PFSK-1 (cell line): ENCODE data around the gene SCAF4.

Experiments
- FOXP2 ChIP-seq: optimal IDR thresholded peaks from 2 replicates; pipeline ENCODE3; 2011; ENCODE audit warnings: borderline replicate concordance, control low read depth, inconsistent platforms; ENCODE audit not compliant: insufficient read depth; ENCODE audit errors: extremely low read length, extremely low read depth
- POLR2AphosphoS5 ChIP-seq: IDR thresholded peaks from 2 replicates; pipeline ENCODE4 v1.6.1; 2012; ENCODE audit warnings: low read depth, mild to moderate bottlenecking, control low read depth, low read length, moderate library complexity
- TAF1 ChIP-seq: IDR thresholded peaks from 2 replicates; pipeline ENCODE4 v1.6.1; 2012; ENCODE audit warnings: low read length, control low read depth, borderline replicate concordance; ENCODE audit not compliant: insufficient read depth
- TF ChIP-seq, protein P1 (sequence below), 2 experiments: IDR thresholded peaks; 2 replicates each; pipeline versions ENCODE4 v1.6.1 to v1.8.0; 2011 to 2012; ENCODE audit warnings: low read depth in 2 of 2, low read length in 2 of 2, control low read depth in 1 of 2, inconsistent platforms in 1 of 2, mild to moderate bottlenecking in 1 of 2, moderate library complexity in 1 of 2; ENCODE audit not compliant: insufficient read depth in 1 of 2

DNA sequence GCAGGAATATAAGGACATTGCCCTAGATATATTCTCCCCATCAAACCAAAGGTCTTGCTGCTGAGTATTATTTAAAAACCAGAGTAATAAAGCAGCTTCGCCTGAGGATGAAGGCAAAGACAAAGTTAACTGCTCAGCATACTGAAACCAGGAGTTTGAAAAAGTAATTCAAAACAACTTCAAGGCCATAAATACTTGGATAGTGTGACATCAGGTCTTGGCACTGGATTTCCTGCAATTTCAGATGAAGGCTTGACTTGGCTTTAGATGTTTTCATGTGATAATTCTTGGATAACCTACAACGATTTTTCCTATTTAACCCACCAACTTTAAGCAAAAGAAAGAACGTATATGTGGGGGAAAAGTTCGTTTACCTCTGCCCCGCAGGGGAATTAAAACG lies 61.8 kb downstream of the SCAF4 start:
- no peak; the same call in none of the 2 replicates for TF ChIP-seq POLR2AphosphoS5
- TF ChIP-seq TAF1, result no peak
- TF ChIP-seq, protein P1, sequence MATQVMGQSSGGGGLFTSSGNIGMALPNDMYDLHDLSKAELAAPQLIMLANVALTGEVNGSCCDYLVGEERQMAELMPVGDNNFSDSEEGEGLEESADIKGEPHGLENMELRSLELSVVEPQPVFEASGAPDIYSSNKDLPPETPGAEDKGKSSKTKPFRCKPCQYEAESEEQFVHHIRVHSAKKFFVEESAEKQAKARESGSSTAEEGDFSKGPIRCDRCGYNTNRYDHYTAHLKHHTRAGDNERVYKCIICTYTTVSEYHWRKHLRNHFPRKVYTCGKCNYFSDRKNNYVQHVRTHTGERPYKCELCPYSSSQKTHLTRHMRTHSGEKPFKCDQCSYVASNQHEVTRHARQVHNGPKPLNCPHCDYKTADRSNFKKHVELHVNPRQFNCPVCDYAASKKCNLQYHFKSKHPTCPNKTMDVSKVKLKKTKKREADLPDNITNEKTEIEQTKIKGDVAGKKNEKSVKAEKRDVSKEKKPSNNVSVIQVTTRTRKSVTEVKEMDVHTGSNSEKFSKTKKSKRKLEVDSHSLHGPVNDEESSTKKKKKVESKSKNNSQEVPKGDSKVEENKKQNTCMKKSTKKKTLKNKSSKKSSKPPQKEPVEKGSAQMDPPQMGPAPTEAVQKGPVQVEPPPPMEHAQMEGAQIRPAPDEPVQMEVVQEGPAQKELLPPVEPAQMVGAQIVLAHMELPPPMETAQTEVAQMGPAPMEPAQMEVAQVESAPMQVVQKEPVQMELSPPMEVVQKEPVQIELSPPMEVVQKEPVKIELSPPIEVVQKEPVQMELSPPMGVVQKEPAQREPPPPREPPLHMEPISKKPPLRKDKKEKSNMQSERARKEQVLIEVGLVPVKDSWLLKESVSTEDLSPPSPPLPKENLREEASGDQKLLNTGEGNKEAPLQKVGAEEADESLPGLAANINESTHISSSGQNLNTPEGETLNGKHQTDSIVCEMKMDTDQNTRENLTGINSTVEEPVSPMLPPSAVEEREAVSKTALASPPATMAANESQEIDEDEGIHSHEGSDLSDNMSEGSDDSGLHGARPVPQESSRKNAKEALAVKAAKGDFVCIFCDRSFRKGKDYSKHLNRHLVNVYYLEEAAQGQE (IDR thresholded peaks at IDR 0.05; ENCODE audit: insufficient read depth in 1 of 2, low read depth in 2 of 2, low read length in 2 of 2), result no peak
- TF ChIP-seq FOXP2, result no peak
